DOHH2 (cell line): Measurements from ENCODE around the gene USP10.

ENCODE experiments used
- CTCF ChIP-seq: fragments of 200-600 bp; sonication (generic); IDR thresholded peaks from one replicate; pipeline ENCODE4 v1.5.1; 2014; ENCODE audit warnings: antibody characterized with exemption, mild to moderate bottlenecking, low read depth, low read length; ENCODE audit not compliant: poor library complexity, severe bottlenecking
- EZH2phosphoT487 ChIP-seq: fragments of 200-600 bp; sonication (generic); IDR thresholded peaks from 2 replicates; pipeline ENCODE4 v1.6.1; 2017; ENCODE audit warnings: borderline replicate concordance, mild to moderate bottlenecking, antibody characterized with exemption, low read length, moderate library complexity, mixed read lengths

DNA sequence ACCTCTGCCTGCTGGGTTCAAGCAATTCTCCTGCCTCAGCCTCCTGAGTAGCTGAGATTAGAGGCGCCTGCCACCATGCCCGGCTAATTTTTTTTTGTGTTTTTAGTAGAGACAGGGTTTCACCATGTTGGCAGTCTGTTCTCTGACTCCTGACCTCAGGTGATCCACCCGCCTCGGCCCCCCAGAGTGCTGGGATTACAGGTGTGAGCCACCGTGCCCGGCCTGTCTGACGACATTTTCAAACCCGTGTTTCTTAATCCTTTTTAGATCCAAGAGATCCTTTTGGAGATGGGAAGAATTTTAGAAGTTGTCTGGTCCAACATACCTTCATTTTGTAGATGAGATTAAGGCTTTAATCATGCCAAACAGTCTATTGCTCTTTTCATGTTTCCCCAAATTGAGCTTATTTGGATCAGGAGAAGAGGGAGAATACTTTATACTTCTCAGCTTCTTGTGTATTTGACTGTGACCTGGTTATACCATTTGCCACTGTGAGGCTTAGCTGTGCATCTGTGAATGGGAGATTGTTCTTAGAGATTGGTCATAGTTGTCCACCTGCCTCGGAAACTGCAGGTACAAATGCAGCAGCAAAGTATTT lies 25.8 kb downstream of the USP10 start:
- TF ChIP-seq CTCF (no peak), EZH2phosphoT487 (no peak)
